Measurements from ENCODE around the gene DRD3. TPM values are rescaled to one million over a fixed set of nuclear protein-coding genes. Genes with fewer than 3 reads are reported as not detected.
A peak's percentile ranks its signal among the peaks of the same experiment; 100 is the strongest.

Gene DRD3
- total RNA-seq, 1 donor from 2014 or later, result not detected

GRCh38 chr3:114217266-114217665 is 38.4 kb upstream of the DRD3 start:
- H3K27ac ChIP-seq, result no peak overlapping the region

GRCh38 chr3:114216186-114216970 is 37.5 kb upstream of the DRD3 start:
- Histone ChIP-seq H3K9ac (no peak overlapping the region), H4K20me1 (ENCODE audit: low read depth) (no peaks in the 10 kb centered on the region), H3K9me3 (ENCODE audit: low read depth) (no peaks in the 10 kb centered on the region), H3K79me2 (ENCODE audit: low read depth) (no peaks in the 10 kb centered on the region), H3K27me3 (no peaks in the 10 kb centered on the region), H3K27ac (no peak overlapping the region), H3K4me3 (no peak overlapping the region), H3K36me3 (no peaks in the 10 kb centered on the region), H3F3A (ENCODE audit: low read depth) (no peaks in the 10 kb centered on the region), H2AFZ (replicated peaks) (no peak overlapping the region), H3K4me1 (peaks cover 13% of the 10 kb centered on the region), H3K4me2 (no peak overlapping the region)
- H3K27ac Mint-ChIP-seq, result no peak overlapping the region
- H3K9me3 Mint-ChIP-seq, result no peaks in the 10 kb centered on the region
- H3K27me3 Mint-ChIP-seq (ENCODE audit: insufficient read depth, low read depth), result no peaks in the 10 kb centered on the region
- H3K4me3 Mint-ChIP-seq, result no peak overlapping the region
- H3K4me1 Mint-ChIP-seq, result peaks cover 14% of the 10 kb centered on the region
- TF ChIP-seq EZH2 (IDR thresholded peaks at IDR 0.05), result no peak
- no peak for TF ChIP-seq CTCF (IDR thresholded peaks at IDR 0.05)
- TF ChIP-seq EZH2phosphoT487 (IDR thresholded peaks at IDR 0.05), result no peak
- no peak for DNase-seq (ENCODE audit: low spot score)
- no peaks in the 10 kb centered on the region for H3K36me3 Mint-ChIP-seq

More at GRCh38 chr3:114217266-114217665, 38.4 kb upstream of the DRD3 start:
- H3K9me3 Mint-ChIP-seq, result no peaks in the 10 kb centered on the region
- H3K4me1 Mint-ChIP-seq, result peaks cover 9% of the 10 kb centered on the region
- H4K20me1 ChIP-seq (ENCODE audit: low read depth), result no peaks in the 10 kb centered on the region
- H3K36me3 ChIP-seq, result no peaks in the 10 kb centered on the region
- H3K27me3 Mint-ChIP-seq (ENCODE audit: insufficient read depth, low read depth), result no peaks in the 10 kb centered on the region
- peaks cover 13% of the 10 kb centered on the region for H3K4me1 ChIP-seq
- no peak overlapping the region for H3K9ac ChIP-seq
- H3K4me3 Mint-ChIP-seq, result no peak overlapping the region
- H3K79me2 ChIP-seq (ENCODE audit: low read depth), result no peaks in the 10 kb centered on the region
- no peak for TF ChIP-seq EZH2 (IDR thresholded peaks at IDR 0.05)
- no peak for TF ChIP-seq EZH2phosphoT487 (IDR thresholded peaks at IDR 0.05)
- TF ChIP-seq CTCF (IDR thresholded peaks at IDR 0.05), result no peak
- H3F3A ChIP-seq (ENCODE audit: low read depth), result no peaks in the 10 kb centered on the region
- H2AFZ ChIP-seq (replicated peaks), result no peak overlapping the region
- no peaks in the 10 kb centered on the region for H3K36me3 Mint-ChIP-seq
- DNase-seq (ENCODE audit: low spot score), result no peak
- no peaks in the 10 kb centered on the region for H3K9me3 ChIP-seq (ENCODE audit: low read depth)
- H3K27me3 ChIP-seq, result no peaks in the 10 kb centered on the region
- no peak overlapping the region for H3K27ac Mint-ChIP-seq
- H3K4me3 ChIP-seq, result no peak overlapping the region
- no peak overlapping the region for H3K4me2 ChIP-seq

GRCh38 chr3:114214542-114215341 is 35.9 kb upstream of the DRD3 start:
- TF ChIP-seq EZH2 (IDR thresholded peaks at IDR 0.05) (no peak), CTCF (IDR thresholded peaks at IDR 0.05) (no peak), EZH2phosphoT487 (IDR thresholded peaks at IDR 0.05) (no peak)
- H3K4me3 ChIP-seq, result no peak overlapping the region
- peaks cover 13% of the 10 kb centered on the region for H3K4me1 ChIP-seq
- H3K9me3 ChIP-seq (ENCODE audit: low read depth), result no peaks in the 10 kb centered on the region
- H3K27me3 ChIP-seq, result no peaks in the 10 kb centered on the region
- no peaks in the 10 kb centered on the region for H3K79me2 ChIP-seq (ENCODE audit: low read depth)
- no peaks in the 10 kb centered on the region for H3K36me3 ChIP-seq
- DNase-seq (ENCODE audit: low spot score), result no peak
- no peaks in the 10 kb centered on the region for H3K36me3 Mint-ChIP-seq
- no peaks in the 10 kb centered on the region for H3K9me3 Mint-ChIP-seq
- no peak overlapping the region for H3K4me3 Mint-ChIP-seq
- H3K4me1 Mint-ChIP-seq, result peaks cover 13% of the 10 kb centered on the region
- no peak overlapping the region for H3K9ac ChIP-seq
- H2AFZ ChIP-seq (replicated peaks), result peak overlapping the region; percentile 58
- no peaks in the 10 kb centered on the region for H4K20me1 ChIP-seq (ENCODE audit: low read depth)
- no peak overlapping the region for H3K27ac Mint-ChIP-seq
- H3K27me3 Mint-ChIP-seq (ENCODE audit: insufficient read depth, low read depth), result peaks cover 2% of the 10 kb centered on the region
- H3K27ac ChIP-seq, result no peak overlapping the region
- peak overlapping the region; percentile 29 for H3K4me2 ChIP-seq
- H3F3A ChIP-seq (ENCODE audit: low read depth), result no peaks in the 10 kb centered on the region

All from neural progenitor cell (in vitro differentiated cells).